Activated CD4-positive, alpha-beta T cell treated with anti-CD3 and anti-CD28 coated beads, Interleukin-2, amount 50 U/mL, for 24 hours (primary cell): ENCODE data around the gene MOAP1.
"Not testable (repeated sequence)": the region's sequence is repeated elsewhere in the genome, so short reads cannot be mapped to it uniquely, and the experiment has no call there.

Experiments
- DNase-seq, 2 donors: peaks; one replicate each; pipeline ENCODE4 v3.0.0-alpha.2; 2020; ENCODE audit warnings: low read depth in 1 of 2, low spot score in 1 of 2

The MOAP1 gene

DNA sequence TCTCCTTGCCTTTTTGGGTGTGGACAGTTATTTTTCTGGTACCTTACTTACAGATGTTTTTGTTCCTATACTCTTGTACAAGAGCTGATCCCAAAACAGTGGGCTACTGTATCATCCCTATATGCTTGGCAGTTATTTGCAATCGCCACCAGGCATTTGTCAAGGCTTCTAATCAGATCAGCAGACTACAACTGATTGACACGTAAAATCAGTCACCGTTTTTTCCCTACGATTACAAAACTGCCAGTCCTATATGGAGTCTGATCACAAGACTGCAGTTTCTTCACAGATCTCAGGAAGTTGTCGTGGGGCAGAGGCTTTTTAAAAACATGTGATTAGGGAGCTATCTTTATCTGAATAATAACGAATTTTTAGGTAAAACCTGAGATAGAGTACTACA is 1.8 kb upstream of the MOAP1 start:
- DNase-seq = no peak

DNA sequence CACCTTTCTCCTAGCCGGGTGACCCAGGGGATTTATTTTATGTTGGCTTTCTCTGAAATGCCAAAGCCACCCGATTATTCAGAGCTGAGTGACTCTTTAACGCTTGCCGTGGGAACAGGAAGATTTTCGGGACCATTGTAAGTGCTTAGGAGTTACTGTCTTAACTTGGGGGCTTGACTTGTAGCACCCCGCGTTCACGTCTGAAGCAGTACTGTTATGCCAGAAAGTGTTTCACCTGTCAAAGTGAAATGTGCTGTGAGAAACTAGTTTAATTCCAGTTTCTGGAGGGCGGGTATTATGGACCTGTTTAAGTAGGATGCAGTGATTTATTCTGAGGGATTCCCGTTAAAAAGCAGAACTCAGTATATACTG is 638 bp upstream of the MOAP1 start:
- DNase-seq = no peak

DNA sequence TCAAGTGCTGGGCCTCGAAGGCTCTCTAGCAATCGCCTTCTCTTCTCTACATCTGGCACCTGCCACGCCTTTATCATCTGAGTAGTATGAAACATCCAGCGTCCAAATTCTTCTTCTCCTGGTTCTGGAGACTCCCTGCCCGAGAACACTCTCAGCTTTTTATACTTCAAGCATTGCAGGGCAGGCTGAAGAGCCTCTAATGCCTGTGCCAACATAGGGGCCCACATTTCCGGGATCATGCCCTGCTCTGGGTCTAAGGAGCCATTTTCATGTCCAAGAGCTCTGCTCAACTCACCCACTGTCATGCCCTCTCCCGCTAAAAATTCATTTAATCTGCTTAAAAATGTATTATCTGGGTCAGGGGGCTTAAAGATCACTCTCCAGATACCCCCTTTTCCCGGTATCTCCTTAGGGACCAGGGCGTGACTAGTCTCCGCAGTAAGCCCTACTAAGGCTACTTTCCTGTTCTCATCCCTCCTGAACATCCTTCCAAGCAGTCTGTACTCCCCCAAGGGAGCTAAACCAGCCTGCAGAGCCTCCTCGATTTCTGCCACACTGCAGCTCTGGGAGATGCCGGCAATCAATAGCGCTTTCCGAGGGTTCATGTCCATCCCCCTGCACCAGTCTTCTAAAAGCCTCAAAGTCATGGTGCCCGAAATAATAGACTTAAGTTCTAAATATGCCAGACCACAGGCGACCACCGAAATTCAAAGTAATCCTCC is 940 bp downstream of the MOAP1 start:
- DNase-seq = no peak

DNA sequence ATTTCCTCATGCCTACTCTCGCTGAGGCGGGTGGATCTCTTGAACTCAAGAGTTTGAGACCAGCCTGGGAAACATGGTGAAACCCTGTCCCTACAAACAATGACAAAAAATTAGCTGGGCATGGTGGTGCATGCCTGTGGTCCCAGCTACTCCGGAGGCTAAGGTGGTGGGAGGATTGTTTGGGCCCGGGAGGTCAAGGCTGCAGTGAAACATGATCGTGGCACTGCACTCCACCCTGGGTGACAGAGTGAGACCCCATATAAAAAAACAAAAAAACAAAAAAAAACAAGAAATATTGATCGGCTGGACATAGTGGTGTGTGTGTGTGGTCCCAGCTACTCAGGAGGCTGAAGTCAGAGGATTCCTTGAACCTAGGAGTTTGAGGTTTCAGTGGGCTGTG is 9.2 kb downstream of the MOAP1 start:
- no peak for DNase-seq

DNA sequence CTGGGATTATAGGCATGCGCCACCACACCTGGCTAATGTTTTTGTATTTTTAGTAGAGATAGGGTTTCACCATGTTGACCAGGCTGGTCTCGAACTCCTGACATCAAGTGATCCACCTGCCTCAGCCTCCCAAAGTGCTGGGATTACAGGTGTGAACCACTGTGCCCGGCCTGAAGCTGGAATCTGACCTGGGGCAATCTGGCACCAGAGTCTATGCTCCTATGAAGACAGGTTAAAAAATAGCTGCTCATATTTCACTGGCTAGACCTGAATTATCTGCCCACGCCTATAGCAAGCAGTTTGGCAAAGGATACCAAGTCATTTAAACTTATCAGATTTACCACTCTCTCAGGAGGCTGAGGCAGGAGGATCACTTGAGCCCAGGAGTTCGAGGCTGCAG is 10.0 kb downstream of the MOAP1 start:
- DNase-seq = not testable (repeated sequence)

DNA sequence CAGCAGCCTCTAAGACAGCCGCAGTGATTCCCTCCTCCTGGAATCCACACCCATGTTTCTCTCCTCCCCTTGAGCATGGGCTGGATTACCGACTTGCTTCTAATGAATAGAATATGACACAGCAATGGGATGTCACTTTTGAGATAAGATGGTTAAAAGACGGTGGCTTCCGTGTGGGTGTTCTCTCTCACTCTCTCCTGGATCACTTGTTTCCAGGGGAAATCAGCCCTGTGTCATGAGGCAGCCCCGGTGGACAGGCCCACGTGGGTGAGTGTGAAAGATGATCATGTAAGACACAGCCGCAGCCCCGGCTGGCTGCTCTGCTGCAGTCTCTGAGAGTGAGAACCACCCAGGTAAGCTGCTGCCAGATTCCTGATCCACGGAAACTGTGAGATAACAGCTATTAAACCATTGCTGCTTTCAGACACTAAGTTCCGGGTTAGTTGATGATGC is 10.7 kb downstream of the MOAP1 start:
- no peak for DNase-seq

DNA sequence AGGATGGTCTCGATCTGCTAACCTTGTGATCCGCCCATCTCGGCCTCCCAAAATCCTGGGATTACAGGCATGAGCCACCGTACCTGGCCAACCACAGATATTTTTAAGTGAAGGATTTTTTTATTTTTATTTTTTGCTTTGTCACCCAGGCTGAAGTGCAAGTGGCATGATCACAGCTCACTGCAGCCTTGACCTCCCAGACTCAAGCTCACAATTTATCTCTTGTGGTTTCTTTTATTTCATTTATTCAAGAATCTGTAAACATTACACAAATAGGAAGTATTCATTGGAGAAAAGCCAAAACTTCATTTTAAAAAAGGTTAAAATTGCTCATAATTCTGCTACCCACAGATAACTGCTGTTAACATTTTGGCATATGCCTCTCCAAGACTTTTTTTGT is 13.3 kb downstream of the MOAP1 start:
- no peak for DNase-seq

DNA sequence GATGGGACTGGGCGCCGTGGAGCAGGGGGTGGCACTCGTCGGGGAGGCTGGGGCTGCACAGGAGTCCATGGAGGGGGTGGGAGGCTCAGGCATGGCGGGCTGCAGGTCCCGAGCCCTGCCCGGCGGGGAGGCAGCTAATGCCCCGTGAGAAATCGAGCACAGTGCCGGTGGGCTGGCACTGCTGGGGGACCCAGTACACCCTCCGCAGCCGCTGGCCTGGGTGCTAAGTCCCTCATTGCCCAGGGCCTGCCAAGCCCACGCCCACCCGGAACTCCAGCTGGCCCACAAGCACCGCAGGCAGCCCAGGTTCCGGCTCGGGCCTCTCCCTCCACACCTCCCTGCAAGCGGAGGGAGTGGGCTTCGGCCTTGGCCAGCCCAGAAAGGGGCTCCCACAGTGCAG is 14.6 kb downstream of the MOAP1 start:
- DNase-seq = not testable (repeated sequence)

DNA sequence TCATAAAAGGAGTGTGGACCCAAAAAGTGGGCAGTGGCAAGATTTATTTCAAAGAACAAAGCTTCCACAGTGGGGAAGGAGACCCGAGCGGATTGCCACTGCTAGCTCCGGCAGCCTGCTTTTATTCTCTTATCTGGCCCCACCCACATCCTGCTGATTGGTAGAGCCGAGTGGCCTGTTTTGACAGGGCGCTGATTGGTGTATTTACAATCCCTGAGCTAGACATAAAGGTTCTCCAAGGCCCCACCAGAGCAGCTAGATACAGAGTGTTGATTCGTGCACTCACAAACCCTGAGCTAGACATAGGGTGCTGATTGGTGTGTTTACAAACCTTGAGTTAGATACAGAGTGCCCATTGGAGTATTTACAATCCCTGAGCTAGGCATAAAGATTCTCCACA is 15.1 kb downstream of the MOAP1 start:
- DNase-seq = not testable (repeated sequence)

DNA sequence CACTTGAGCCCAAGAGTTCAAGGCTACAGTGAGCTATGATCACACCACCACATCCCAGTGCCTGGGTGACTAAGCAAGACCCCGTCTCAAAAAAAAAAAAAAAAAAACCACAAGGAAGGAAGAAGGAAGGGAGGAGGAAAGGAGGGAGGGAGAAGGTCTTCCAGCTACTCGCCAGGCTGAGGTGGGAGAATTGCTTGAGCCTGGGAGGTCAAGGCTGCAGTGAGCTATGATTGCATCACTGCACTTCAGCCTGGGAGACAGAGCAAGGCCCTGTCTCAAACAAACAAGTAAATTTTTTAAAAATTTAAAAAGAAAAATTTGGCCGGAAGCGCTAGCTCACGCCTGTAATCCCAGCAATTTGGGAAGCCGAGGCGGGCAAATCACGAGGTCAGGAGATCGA is 16.1 kb downstream of the MOAP1 start:
- not testable (repeated sequence) for DNase-seq

DNA sequence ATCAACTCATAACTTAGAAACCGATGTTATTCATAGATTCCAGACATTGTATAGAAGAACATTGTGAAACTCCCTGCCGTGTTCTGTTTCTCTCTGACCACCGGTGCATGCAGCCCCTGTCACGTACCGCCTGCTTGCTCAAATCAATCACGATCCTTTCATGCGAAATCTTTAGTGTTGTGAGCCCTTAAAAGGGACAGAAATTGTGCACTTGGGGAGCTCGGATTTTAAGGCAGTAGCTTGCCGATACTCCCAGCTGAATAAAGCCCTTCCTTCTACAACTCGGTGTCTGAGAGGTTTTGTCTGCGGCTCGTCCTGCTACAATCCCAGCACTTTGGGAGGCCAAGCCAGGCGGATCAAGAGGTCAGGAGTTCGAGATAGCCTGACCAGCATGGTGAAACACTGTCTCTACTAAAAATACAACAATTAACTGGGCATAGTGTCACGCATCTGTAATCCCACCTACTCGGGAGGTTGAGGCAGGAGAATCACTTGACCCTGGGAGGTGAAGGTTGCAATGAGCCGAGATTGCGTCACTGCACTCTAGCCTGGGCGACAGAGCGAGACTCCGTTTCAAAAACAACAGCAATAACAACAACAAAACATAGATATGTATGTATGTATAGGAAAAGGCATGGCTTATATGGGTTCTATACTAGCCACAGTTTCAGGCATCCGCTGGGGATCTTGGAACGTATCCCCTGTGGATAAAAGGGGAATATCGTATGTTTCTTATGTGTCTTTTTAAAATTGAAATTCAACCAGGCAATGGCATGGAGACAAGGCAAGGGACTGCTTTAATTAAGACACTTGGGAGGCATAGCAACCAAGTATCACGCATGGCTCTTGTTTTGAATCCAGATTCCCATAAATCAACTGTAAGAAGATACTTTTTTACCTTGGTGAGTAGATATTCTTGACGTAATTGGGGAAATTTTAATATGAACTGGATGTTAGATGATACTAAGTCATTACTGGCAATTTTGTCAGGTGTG is 19.1 kb downstream of the MOAP1 start:
- not testable (repeated sequence) for DNase-seq

DNA sequence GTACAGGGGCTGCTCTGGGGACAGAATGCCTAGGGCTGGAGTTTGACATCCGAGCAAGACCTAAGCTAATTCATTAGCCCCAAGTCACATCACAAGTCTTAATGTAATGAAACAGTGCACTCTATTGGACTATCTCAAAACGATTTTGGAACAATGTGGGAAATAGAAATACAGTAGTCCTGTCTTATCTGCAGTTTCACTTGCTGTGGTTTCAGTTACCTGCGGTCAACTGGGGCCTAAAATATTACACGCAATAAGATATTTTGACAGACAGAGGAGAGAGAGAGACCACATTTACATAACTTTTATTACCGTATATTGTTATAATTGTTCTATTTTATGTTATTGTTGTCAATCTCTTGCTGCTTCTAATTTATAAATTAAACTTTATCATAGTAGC is 21.1 kb downstream of the MOAP1 start:
- DNase-seq = no peak

DNA sequence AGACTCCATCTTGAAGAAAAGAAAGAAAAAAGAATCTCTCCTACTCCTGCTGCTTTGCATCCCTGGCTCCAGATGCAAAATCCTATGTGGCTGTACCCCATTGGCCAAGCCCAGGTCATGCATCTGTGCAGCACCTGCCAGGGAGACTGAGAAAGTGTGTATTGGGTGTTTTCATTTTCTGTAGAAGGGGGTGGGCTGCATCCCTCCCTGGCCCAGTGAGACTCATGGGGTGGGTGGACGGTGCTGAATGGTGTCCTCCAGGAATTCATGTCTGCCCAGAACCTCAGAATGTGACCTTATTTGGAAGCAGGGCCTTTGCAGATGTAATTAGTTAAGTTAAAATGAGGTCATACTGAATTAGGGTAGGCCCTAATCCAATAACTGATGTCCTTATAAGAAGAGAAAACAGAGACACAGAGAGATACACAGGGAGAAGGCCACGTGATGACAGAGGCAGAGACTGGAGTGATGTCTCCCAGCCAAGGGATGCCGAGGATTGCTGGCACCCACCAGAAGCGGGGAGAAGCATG is 23.2 kb downstream of the MOAP1 start:
- DNase-seq = no peak

DNA sequence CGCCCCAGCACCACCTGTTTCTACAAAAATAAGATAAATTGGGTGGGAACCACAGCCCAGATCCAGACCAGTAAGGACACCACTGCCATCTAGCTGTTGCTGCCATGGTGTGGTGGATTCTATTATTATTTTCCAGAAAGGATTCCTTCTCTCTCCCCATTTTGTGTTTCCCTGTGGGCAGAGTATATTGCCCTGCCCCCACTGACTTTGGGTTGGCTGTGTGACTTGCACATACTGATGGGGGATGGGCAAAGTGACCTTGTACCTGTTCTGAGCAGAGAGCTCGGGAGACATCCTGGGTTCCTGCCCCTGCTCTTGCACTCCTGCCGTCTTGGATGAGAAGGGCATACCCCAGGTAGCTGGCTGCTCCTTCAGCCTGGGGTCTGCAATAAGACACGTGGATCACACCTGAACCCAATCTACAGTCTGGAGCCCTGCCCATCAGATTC is 24.3 kb downstream of the MOAP1 start:
- no peak for DNase-seq

DNA sequence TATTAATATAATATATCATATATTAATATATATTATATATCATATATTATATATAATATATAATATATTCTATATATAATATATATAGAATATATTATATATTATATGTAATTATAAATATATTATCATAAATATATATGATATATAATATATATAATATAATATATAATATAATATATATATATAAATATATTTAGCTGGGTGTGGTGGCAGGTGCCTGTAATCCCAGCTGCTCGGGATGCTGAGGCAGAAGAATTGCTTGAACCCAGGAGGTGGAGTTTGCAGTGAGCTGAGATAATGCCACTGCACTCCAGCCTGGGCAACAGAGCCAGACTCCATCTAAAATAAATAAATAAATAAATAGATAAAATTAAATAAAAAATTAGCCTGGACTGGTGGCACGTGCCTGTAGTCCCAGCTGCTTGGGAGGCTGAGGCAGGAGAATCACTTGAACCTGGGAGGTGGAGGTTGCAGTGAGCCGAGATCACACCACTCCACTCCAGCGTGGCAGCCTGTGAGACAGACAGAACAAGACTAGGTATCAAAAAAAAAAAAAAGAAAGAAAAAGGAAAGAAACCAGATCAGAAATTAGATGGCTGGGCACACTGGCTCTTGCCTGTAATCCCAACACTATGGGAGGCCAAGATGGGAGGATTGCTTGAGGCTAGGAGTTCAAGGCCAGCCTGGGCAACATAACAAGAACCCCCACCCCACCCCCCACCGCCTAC is 24.9 kb downstream of the MOAP1 start:
- DNase-seq = not testable (repeated sequence)

DNA sequence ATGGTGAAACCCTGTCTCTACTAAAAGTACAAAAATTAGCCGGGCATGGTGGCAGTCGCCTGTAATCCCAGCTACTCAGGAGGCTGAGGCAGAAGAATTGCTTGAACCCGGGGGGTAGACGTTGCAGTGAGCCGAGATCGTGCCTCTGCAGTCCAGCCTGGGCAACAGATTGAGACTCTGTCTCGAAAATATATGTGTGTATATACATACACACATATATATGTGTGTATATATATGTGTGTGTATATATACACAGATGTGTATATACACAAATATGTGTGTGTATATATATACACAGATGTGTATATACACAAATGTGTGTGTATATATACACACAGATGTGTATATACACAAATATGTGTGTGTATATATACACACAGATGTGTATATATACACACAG is 26.3 kb downstream of the MOAP1 start:
- DNase-seq = not testable (repeated sequence)

DNA sequence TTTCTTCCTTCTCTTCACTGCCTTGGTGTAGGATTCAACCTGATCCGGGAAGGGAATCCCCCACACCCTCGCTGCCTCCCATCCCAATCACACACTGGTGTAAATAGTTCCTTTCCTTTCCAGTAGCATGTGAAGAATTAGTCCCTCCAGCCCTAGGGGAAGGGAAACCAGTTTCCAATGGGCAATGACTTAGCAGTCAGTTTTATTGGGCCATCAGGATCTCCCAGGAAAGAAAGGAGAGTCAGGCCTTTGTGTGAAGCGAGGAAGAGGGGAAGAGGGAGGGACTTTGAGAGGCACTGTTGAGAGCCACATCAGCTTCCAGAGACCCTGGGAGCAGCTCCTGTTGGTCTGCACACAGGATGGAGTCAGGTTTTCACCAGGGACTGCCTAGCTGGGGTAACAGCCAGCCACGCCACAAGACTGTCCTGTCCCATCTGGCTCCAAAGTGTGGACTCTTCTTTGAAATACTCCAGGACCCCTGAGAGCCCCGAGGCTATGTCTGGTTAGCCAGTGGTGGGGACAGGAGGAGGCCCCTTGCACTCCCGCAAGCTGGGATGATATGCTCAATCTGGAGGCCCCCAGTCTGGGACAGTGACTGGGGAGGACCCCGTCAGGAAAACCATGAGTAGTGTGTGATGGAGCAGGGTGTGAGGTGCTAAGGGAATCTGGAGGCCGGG is 27.9 kb downstream of the MOAP1 start:
- no peak for DNase-seq

DNA sequence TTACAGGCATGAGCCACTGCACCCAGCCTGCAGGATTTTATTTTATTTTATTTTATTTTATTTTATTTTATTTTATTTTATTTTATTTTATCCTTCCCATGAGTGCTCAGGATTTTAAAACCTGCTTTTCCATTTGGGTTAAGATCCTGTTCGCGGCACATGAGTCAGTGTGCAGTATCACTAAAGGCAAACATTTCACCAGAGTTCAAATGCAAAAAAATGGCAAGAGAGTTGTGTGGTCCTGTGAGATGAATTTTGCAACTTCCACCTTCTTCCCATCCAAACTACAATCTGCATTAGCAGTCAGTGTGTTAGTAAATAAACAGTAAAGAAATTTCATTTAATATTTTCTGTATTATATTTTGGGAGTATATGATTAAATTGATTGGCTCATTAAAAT is 29.0 kb downstream of the MOAP1 start:
- no peak for DNase-seq

DNA sequence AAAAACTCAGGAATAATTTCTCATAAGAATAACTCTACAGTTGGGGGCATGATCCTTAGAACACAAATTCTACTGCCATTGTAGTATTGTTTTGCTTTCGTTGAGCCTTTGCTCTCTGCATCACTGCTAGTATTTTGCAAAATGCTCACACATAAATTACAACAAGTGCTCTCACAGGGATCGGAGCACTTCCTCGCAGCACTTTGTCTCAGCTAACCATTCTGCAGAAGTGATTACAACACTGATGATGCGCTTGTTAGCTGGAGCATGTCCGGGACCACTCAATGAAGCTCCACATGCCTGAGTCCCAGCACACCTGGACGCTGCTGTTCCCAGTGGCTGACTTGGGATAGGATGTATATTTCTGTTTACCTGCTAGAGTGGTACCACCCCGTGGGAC is 31.6 kb downstream of the MOAP1 start:
- no peak for DNase-seq
